Esophagus muscularis mucosa (tissue), 4 donors: ENCODE measurements around the gene ZSCAN16. TPM values are rescaled to one million over a fixed set of nuclear protein-coding genes. Genes with fewer than 3 reads are reported as not detected.
"Not testable (repeated sequence)": the region's sequence is repeated elsewhere in the genome, so short reads cannot be mapped to it uniquely, and the experiment has no call there.

Experiments used
- DNase-seq: peaks from one replicate; pipeline ENCODE4 v3.0.0-alpha.2; 2017; ENCODE audit errors: extremely low spot score
- H3K27ac ChIP-seq, 4 donors: fragments of 200-600 bp; sonication (generic); replicated peaks in 1 of 4; 1 replicate in 3 of 4; 2 replicates in 1 of 4; pipeline ENCODE4 v1.5.1; 2016 to 2019; ENCODE audit warnings: mild to moderate bottlenecking in 1 of 4
- H3K27me3 ChIP-seq, 4 donors: fragments of 200-600 bp; sonication (generic); one replicate each; pipeline versions ENCODE4 v1.5.1 to v1.6.0; 2016 to 2019
- H3K36me3 ChIP-seq, 4 donors: fragments of 200-600 bp; sonication (generic); one replicate each; pipeline ENCODE4 v1.5.1; 2016 to 2019
- H3K4me1 ChIP-seq, 4 donors: fragments of 200-600 bp; sonication (generic); one replicate each; pipeline ENCODE4 v1.5.1; 2016 to 2019
- H3K4me3 ChIP-seq, 4 donors: fragments of 200-600 bp; sonication (generic); 1 replicate in 2 of 4; 2 replicates in 2 of 4; pipeline ENCODE4 v1.5.1; 2016 to 2019; ENCODE audit warnings: mild to moderate bottlenecking in 4 of 4, moderate library complexity in 1 of 4
- H3K9me3 ChIP-seq, 4 donors: fragments of 200-600 bp; sonication (generic); 1 replicate in 3 of 4; 2 replicates in 1 of 4; pipeline ENCODE4 v1.5.1; 2016 to 2019
- EP300 ChIP-seq: sonication (generic); formaldehyde crosslinking; IDR thresholded peaks from one replicate; pipeline ENCODE4 v1.6.1; 2017; ENCODE audit warnings: antibody characterized with exemption
- POLR2A ChIP-seq: fragments of 450-650 bp; IDR thresholded peaks from one replicate; pipeline ENCODE4 v1.6.1; 2017; ENCODE audit warnings: antibody characterized with exemption, moderate library complexity, mild to moderate bottlenecking, low read depth
- POLR2AphosphoS5 ChIP-seq, 2 donors: sonication (generic); formaldehyde crosslinking; IDR thresholded peaks; one replicate each; pipeline ENCODE4 v1.6.1; 2017; ENCODE audit warnings: antibody characterized with exemption in 2 of 2
- WGBS: methylation state at CpG from one replicate; pipeline ENCODE4 v1.1.5; 2018; 5-methylcytosine and 5-hydroxymethylcytosine counted together
- intact Hi-C: fragments of 100-400 bp; cut with DNase I; formaldehyde crosslinking; loops from one replicate; pipeline ENCODE4 v1.15.1; 2023
- total RNA-seq, 4 donors: library from RNA; depleted of rRNA; stranded (reverse); fragments of >200 nt; gene quantifications; one replicate each; pipeline versions ENCODE4 v1.1.0 to v1.2.1, GENCODE V29; 2016
- TF ChIP-seq, protein P1 (sequence below), 3 experiments: fragments of 200-600 bp in 2 of 3; fragments of 450-650 bp in 1 of 3; sonication (generic) in 2 of 3; IDR thresholded peaks; one replicate each; pipeline ENCODE4 v1.5.1; 2017 to 2019; ENCODE audit warnings: antibody characterized with exemption in 3 of 3, mild to moderate bottlenecking in 2 of 3, moderate library complexity in 1 of 3

Gene ZSCAN16
- 1 to 10 TPM; 2.9 to 7.4 (median 3.4) TPM for total RNA-seq

GRCh38 chr6:28124350-28124970 lies at the start of gene ZSCAN16:
Gene ZSCAN16 (plus strand): TSS chr6:28124609. CDS start chr6:28125444, 835 bp downstream.
- H3K36me3 ChIP-seq = peaks cover 0 to 51% (median 34%) of the 10 kb centered on the region in 4 donors
- H3K9me3 ChIP-seq = no peaks in the 10 kb centered on the region
- TF ChIP-seq EP300 (no peak), POLR2A (no peak), POLR2AphosphoS5 (IDR thresholded peaks at IDR 0.05) (peak; percentile 52 to 78)
- TF ChIP-seq, protein P1, sequence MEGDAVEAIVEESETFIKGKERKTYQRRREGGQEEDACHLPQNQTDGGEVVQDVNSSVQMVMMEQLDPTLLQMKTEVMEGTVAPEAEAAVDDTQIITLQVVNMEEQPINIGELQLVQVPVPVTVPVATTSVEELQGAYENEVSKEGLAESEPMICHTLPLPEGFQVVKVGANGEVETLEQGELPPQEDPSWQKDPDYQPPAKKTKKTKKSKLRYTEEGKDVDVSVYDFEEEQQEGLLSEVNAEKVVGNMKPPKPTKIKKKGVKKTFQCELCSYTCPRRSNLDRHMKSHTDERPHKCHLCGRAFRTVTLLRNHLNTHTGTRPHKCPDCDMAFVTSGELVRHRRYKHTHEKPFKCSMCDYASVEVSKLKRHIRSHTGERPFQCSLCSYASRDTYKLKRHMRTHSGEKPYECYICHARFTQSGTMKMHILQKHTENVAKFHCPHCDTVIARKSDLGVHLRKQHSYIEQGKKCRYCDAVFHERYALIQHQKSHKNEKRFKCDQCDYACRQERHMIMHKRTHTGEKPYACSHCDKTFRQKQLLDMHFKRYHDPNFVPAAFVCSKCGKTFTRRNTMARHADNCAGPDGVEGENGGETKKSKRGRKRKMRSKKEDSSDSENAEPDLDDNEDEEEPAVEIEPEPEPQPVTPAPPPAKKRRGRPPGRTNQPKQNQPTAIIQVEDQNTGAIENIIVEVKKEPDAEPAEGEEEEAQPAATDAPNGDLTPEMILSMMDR (IDR thresholded peaks at IDR 0.05) = peak in 1 of 3 experiments; percentile 5
- WGBS = 0% methylated on average over 11 of the region's 28 CpGs
- DNase-seq = peak; percentile 93
- H3K27ac ChIP-seq = peak within 1 kb of the TSS; percentile 71 to 80 (median 77)
- intact Hi-C loops = no loop called here
- no peaks in the 10 kb centered on the region for H3K27me3 ChIP-seq
- peak within 1 kb of the TSS; percentile 58 to 79 (median 73) for H3K4me3 ChIP-seq
- H3K4me1 ChIP-seq = peaks cover 3 to 21% (median 16%) of the 10 kb centered on the region in 4 donors

GRCh38 chr6:28078050-28078449 lies 46.4 kb upstream of the ZSCAN16 start:
- Histone ChIP-seq H3K27ac (no peak overlapping the region), H3K9me3 (no peaks in the 10 kb centered on the region), H3K4me3 (no peak overlapping the region), H3K4me1 (peaks cover 12% of the 10 kb centered on the region in 4 donors), H3K27me3 (no peaks in the 10 kb centered on the region), H3K36me3 (no peaks in the 10 kb centered on the region)
- intact Hi-C loops = no loop called here
- no peak for DNase-seq
- TF ChIP-seq, protein P1 (IDR thresholded peaks at IDR 0.05) = no peak
- no peak for TF ChIP-seq POLR2AphosphoS5 (IDR thresholded peaks at IDR 0.05)
- no peak for TF ChIP-seq POLR2A
- no peak for TF ChIP-seq EP300

- Histone ChIP-seq H3K36me3 (no peaks in the 10 kb centered on the region), H3K27ac (no peak overlapping the region), H3K9me3 (no peaks in the 10 kb centered on the region), H3K4me1 (peaks cover 12% of the 10 kb centered on the region in 4 donors), H3K4me3 (no peak overlapping the region), H3K27me3 (no peaks in the 10 kb centered on the region)
- intact Hi-C loops = no loop called here
- DNase-seq = no peak
- TF ChIP-seq POLR2AphosphoS5 (IDR thresholded peaks at IDR 0.05) (no peak), POLR2A (no peak), EP300 (no peak)
- TF ChIP-seq, protein P1 (IDR thresholded peaks at IDR 0.05) = no peak
- 87% methylated on average over 6 of the region's 6 CpGs for WGBS
Observed at GRCh38 chr6:28078836-28079235, 45.6 kb upstream of the ZSCAN16 start.

DNA sequence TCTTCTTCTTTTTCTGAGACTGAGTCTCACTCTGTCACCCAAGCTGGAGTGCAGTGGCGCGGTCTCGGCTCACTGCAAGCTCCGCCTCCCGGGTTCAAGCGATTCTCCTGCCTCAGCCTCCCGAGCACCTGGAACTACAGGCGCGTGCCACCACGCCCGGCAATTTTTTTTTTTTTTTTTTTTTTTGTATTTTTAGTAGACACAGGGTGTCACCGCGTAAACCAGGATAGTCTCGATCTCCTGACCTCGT lies 44.1 kb upstream of the ZSCAN16 start, which contains the start of gene ZNF165:
Gene ZNF165, plus strand, starts transcription at position 188 of the 250 bp plus-strand sequence. CDS start 4,913 bp downstream, outside the sequence.
- intact Hi-C loops = loop anchor here (5.0 to 10.0 kb wide), 3 partner anchors 52 to 1916 kb away; no protein-coding TSS in a partner anchor
- DNase-seq, H3K9me3 ChIP-seq, H3K27me3 ChIP-seq, H3K36me3 ChIP-seq: not testable (repeated sequence)
- Histone ChIP-seq H3K4me1 (peaks cover 12% of the 10 kb centered on the region in 4 donors), H3K4me3 (peak within 1 kb of the TSS; percentile 69 to 89 (median 74)), H3K27ac (peak within 1 kb of the TSS; percentile 81 to 89 (median 88))
- 1% methylated on average over 15 of the region's 15 CpGs for WGBS

GRCh38 chr6:28080631-28081485 lies 43.6 kb upstream of the ZSCAN16 start:
- DNase-seq = peak; percentile 99
- peaks cover 12% of the 10 kb centered on the region in 4 donors for H3K4me1 ChIP-seq
- peak overlapping the region; percentile 69 to 89 (median 74) for H3K4me3 ChIP-seq
- intact Hi-C loops = loop anchor here (5.0 to 10.0 kb wide), 3 partner anchors 51 to 1916 kb away; no protein-coding TSS in a partner anchor
- H3K36me3 ChIP-seq = peaks cover 0 to 6% (median 3%) of the 10 kb centered on the region in 4 donors
- 0% methylated on average over 16 of the region's 46 CpGs for WGBS
- peak overlapping the region; percentile 81 to 89 (median 88) for H3K27ac ChIP-seq
- no peaks in the 10 kb centered on the region for H3K27me3 ChIP-seq
- H3K9me3 ChIP-seq = no peaks in the 10 kb centered on the region
- TF ChIP-seq EP300 (no peak), POLR2AphosphoS5 (IDR thresholded peaks at IDR 0.05) (peak; percentile 85 to 94), POLR2A (no peak)
- TF ChIP-seq, protein P1 (IDR thresholded peaks at IDR 0.05) = no peak
